ACC112 (cell line): ENCODE measurements around the gene S100A16.
"Not testable (repeated sequence)": the region's sequence is repeated elsewhere in the genome, so short reads cannot be mapped to it uniquely, and the experiment has no call there.

ENCODE experiments used
- H2AFZ ChIP-seq: fragments of 200-600 bp; sonication (generic); one replicate; pipeline ENCODE4 v1.6.0; 2017; ENCODE audit warnings: antibody characterized with exemption, low read length; ENCODE audit not compliant: unreplicated experiment
- H3K27ac ChIP-seq: fragments of 200-600 bp; sonication (generic); 2 replicates; pipeline ENCODE4 v1.5.1; 2014; ENCODE audit warnings: low read depth, mild to moderate bottlenecking, antibody characterized with exemption, low read length, moderate library complexity
- H3K27me3 ChIP-seq: fragments of 200-600 bp; sonication (generic); 2 replicates; pipeline ENCODE4 v1.6.1; 2014; ENCODE audit warnings: mild to moderate bottlenecking, antibody characterized with exemption, low read length, moderate library complexity, mixed read lengths; ENCODE audit not compliant: insufficient read depth
- H3K36me3 ChIP-seq: fragments of 200-600 bp; sonication (generic); 2 replicates; pipeline ENCODE4 v1.6.1; 2016; ENCODE audit warnings: mild to moderate bottlenecking, antibody characterized with exemption, low read length, moderate library complexity, mixed read lengths; ENCODE audit not compliant: insufficient read depth
- H3K4me1 ChIP-seq: fragments of 200-600 bp; sonication (generic); one replicate; pipeline ENCODE4 v1.6.1; 2016; ENCODE audit warnings: low read length, mixed read lengths; ENCODE audit not compliant: insufficient read depth, unreplicated experiment, control insufficient read depth
- H3K4me3 ChIP-seq: fragments of 200-600 bp; sonication (generic); 2 replicates; pipeline ENCODE4 v1.5.1; 2014; ENCODE audit warnings: mild to moderate bottlenecking, low read depth, low read length
- H3K79me2 ChIP-seq: fragments of 200-600 bp; sonication (generic); one replicate; pipeline ENCODE4 v1.6.0; 2016; ENCODE audit warnings: low read length; ENCODE audit not compliant: control insufficient read depth, unreplicated experiment, insufficient read depth

Gene S100A16

GRCh38 chr1:153587314-153587713 is 25.6 kb downstream of the S100A16 start:
- Histone ChIP-seq H3K4me1 (peaks cover 5% of the 10 kb centered on the region), H3K4me3 (no peak overlapping the region), H3K27me3 (no peaks in the 10 kb centered on the region), H3K79me2 (no peaks in the 10 kb centered on the region), H3K27ac (no peak overlapping the region), H3K36me3 (no peaks in the 10 kb centered on the region), H2AFZ (no peak overlapping the region)

GRCh38 chr1:153586347-153586746 is 26.6 kb downstream of the S100A16 start:
- Histone ChIP-seq H2AFZ (no peak overlapping the region), H3K36me3 (no peaks in the 10 kb centered on the region), H3K27ac (no peak overlapping the region), H3K27me3 (no peaks in the 10 kb centered on the region), H3K4me1 (peaks cover 5% of the 10 kb centered on the region), H3K79me2 (no peaks in the 10 kb centered on the region), H3K4me3 (no peak overlapping the region)

- Histone ChIP-seq H3K4me1 (peaks cover 5% of the 10 kb centered on the region), H3K79me2 (no peaks in the 10 kb centered on the region), H2AFZ (no peak overlapping the region), H3K27me3 (no peaks in the 10 kb centered on the region), H3K27ac (no peak overlapping the region), H3K4me3 (no peak overlapping the region), H3K36me3 (no peaks in the 10 kb centered on the region)
Observed at GRCh38 chr1:153585006-153585405, 27.9 kb downstream of the S100A16 start.

- H3K4me1 ChIP-seq: peaks cover 6% of the 10 kb centered on the region
- H3K79me2 ChIP-seq: no peaks in the 10 kb centered on the region
- H3K27me3 ChIP-seq: no peaks in the 10 kb centered on the region
- H3K36me3 ChIP-seq: no peaks in the 10 kb centered on the region
- H3K27ac ChIP-seq: no peak overlapping the region
- H2AFZ ChIP-seq: no peak overlapping the region
- H3K4me3 ChIP-seq: no peak overlapping the region
Observed at GRCh38 chr1:153583976-153584375, 29.0 kb downstream of the S100A16 start.

- not testable (repeated sequence) for H2AFZ ChIP-seq, H3K4me3 ChIP-seq, H3K79me2 ChIP-seq, H3K27ac ChIP-seq, H3K27me3 ChIP-seq, H3K36me3 ChIP-seq
- H3K4me1 ChIP-seq: peaks cover 11% of the 10 kb centered on the region
Observed at GRCh38 chr1:153583514-153583913, 29.4 kb downstream of the S100A16 start.

GRCh38 chr1:153582836-153583235 is 30.1 kb downstream of the S100A16 start:
- not testable (repeated sequence) for H3K27me3 ChIP-seq, H3K4me3 ChIP-seq, H3K79me2 ChIP-seq, H2AFZ ChIP-seq, H3K27ac ChIP-seq, H3K36me3 ChIP-seq
- H3K4me1 ChIP-seq: peaks cover 18% of the 10 kb centered on the region

- no peak overlapping the region for H3K4me3 ChIP-seq
- peaks cover 19% of the 10 kb centered on the region for H3K4me1 ChIP-seq
- H3K27me3 ChIP-seq: no peaks in the 10 kb centered on the region
- no peaks in the 10 kb centered on the region for H3K36me3 ChIP-seq
- H3K27ac ChIP-seq: no peak overlapping the region
- H3K79me2 ChIP-seq: no peaks in the 10 kb centered on the region
- no peak overlapping the region for H2AFZ ChIP-seq
Observed at GRCh38 chr1:153578936-153579335, 34.0 kb downstream of the S100A16 start.

- no peak overlapping the region for H2AFZ ChIP-seq
- H3K4me1 ChIP-seq: peaks cover 21% of the 10 kb centered on the region
- H3K27ac ChIP-seq: no peak overlapping the region
- H3K27me3 ChIP-seq: no peaks in the 10 kb centered on the region
- no peak overlapping the region for H3K4me3 ChIP-seq
- no peaks in the 10 kb centered on the region for H3K79me2 ChIP-seq
- H3K36me3 ChIP-seq: no peaks in the 10 kb centered on the region
Observed at GRCh38 chr1:153578490-153578889, 34.4 kb downstream of the S100A16 start.

GRCh38 chr1:153577624-153578051 is 35.3 kb downstream of the S100A16 start:
- Histone ChIP-seq H3K27ac (no peak overlapping the region), H3K36me3 (no peaks in the 10 kb centered on the region), H3K79me2 (no peaks in the 10 kb centered on the region), H3K4me3 (no peak overlapping the region), H3K27me3 (no peaks in the 10 kb centered on the region), H2AFZ (no peak overlapping the region), H3K4me1 (peaks cover 28% of the 10 kb centered on the region)

- no peak overlapping the region for H3K4me3 ChIP-seq
- H3K4me1 ChIP-seq: peaks cover 31% of the 10 kb centered on the region
- H3K27me3 ChIP-seq: no peaks in the 10 kb centered on the region
- H3K27ac ChIP-seq: no peak overlapping the region
- no peaks in the 10 kb centered on the region for H3K79me2 ChIP-seq
- H3K36me3 ChIP-seq: no peaks in the 10 kb centered on the region
- no peak overlapping the region for H2AFZ ChIP-seq
Observed at GRCh38 chr1:153577138-153577537, 35.8 kb downstream of the S100A16 start.

GRCh38 chr1:153575497-153575896 is 37.4 kb downstream of the S100A16 start:
- peaks cover 38% of the 10 kb centered on the region for H3K4me1 ChIP-seq
- not testable (repeated sequence) for H3K79me2 ChIP-seq, H2AFZ ChIP-seq, H3K27ac ChIP-seq, H3K4me3 ChIP-seq, H3K36me3 ChIP-seq, H3K27me3 ChIP-seq
